Limb (tissue), 2 donors: ENCODE data around the gene ETS1.

Experiments used
- DNase-seq, 2 donors: peaks; one replicate each; pipeline ENCODE4 v3.0.0-alpha.2; 2016; ENCODE audit errors: extremely low spot score in 2 of 2

ETS1 gene

GRCh38 chr11:128520888-128521681 lies 66.3 kb downstream of the ETS1 start:
- no peak for DNase-seq

DNA sequence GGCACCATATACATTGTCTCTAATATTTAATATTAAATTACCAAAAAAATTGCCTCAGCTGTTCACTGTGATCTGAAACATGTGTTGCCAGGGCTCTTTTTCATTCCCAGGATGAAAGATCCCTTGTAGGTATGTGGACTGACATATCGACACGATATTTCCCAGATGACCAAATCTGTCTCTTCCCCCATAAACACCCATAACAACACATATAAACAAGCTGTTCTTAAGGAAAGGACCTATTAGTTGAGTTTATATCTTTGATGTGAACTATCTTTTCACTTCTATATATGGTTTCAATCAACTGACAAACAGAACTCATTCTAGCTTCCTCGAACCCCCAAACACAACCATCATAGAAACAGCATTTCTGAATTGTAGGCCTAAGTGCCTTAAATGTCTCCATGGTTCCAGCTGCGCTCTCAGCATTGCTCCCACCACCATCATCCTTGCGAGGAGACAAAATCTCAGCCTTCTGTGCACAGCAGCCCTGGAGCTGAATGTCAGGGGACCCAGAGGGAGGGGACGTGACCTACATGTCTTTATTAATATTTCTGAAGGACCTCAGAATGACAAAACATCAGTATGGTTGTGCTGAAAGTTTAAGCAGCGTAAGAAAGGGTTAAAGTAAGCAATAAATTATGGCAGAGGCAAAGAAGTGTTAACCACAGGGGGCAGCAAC lies 67.0 kb downstream of the ETS1 start:
- DNase-seq = no peak

- no peak for DNase-seq
These were observed 68.0 kb downstream of the ETS1 start for GRCh38 chr11:128519338-128519737.

DNA sequence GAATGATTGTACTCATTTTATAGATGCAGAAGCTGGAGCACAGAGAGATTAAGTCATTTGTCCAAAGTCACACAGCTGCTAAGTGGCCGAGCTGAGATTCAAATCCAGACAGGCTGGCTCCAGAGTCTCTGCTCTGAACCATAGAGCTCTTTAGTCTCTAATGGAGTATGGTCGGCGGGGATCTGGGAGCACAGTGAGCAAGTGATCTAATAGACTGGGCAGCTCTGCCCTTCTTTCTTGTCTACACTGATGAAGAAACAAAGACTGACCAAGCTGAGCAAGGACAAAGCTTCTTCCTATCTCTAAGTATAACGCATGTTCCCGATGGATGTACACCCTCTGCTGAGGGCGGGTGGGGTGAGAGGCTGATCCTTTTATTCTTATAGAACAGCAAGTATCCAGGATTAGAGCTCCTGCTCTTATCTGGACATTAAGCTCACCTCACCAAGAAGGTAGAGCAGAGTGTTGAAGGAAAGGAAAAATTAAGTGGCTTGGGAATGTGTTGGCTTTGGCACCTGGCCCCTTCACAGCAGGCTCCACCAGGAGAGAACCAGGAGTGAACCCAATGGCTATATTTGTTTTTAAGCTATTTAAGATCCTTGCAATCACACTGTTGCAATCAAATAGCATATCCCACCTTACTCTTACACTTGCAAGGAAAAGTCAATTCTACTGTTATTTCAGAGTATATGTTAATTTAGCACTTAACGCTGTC lies 68.7 kb downstream of the ETS1 start:
- no peak for DNase-seq

- DNase-seq = no peak
These were observed 69.7 kb downstream of the ETS1 start for GRCh38 chr11:128517451-128518230.

GRCh38 chr11:128516886-128517285 lies 70.5 kb downstream of the ETS1 start:
- no peak for DNase-seq

DNA sequence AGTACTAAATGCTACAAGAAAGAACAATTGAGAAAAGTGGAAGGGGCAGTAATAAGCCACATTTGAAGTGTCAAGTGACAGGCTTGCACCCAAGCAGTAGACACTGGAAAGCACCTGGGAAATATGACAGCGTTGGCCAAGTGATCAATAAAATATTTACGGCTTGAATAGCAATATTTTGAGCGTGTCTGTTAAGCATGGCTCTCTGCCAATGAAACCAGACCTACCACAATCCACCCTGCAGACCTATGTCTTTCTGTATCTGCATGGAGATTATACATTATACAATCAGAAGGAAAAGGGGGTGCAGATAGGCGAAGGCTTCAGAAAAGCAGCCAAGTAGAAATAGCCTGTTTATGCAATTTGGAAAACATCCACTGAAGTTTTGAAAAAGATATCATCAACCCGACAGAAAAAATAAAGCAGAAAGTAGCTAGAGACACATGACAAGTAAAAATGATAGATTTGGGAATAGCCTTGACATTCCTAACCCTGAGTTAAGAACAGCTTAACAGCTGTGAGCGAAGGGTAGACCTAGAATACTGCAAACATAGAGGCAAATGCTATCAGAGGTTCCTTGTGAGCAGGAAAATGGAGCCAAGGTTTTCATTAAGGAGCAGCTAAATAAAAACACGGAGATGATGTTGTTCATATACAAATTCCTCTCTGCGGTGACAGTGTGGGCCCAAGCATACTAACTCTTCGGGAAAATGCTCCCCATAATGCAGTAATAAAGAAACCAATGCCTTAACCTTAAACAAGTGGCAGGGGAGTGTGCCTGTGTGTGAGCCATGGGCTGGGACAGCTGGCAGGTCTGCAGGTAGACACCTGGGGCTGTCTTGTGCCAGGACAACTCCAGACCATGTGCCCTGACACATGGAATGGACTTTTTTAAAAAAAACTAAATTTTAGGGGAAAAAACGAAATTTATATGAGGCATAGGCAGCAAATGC lies 71.3 kb downstream of the ETS1 start:
- DNase-seq = no peak

- no peak for DNase-seq
These were observed 72.3 kb downstream of the ETS1 start for GRCh38 chr11:128515086-128515485.

GRCh38 chr11:128513915-128514681 lies 73.3 kb downstream of the ETS1 start:
- DNase-seq = no peak

- no peak for DNase-seq
These were observed 74.8 kb downstream of the ETS1 start for GRCh38 chr11:128512474-128512996.

GRCh38 chr11:128511712-128512111 lies 75.6 kb downstream of the ETS1 start:
- no peak for DNase-seq

- DNase-seq = no peak
These were observed 77.6 kb downstream of the ETS1 start for GRCh38 chr11:128509621-128510389.

- no peak for DNase-seq
These were observed 78.4 kb downstream of the ETS1 start for GRCh38 chr11:128508770-128509510.

DNA sequence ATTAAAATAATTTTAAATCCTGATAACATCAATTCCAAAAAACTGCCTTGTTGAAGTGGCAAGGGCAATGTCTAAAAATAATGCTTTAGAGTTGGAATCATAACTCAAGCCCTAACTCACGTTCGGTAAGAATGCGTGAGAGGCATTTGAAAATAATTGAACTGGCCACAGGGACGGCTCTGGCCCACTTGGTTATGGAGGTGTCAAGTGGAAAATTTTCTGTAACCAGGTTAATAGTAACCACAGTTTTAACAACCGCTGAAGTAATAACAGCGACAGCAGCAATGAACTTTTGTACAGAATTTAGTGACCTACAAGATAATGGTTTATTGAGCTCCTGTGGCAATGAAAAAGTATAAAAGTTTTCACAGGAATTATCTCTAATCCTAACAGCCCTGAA lies 79.4 kb downstream of the ETS1 start:
- no peak for DNase-seq

DNA sequence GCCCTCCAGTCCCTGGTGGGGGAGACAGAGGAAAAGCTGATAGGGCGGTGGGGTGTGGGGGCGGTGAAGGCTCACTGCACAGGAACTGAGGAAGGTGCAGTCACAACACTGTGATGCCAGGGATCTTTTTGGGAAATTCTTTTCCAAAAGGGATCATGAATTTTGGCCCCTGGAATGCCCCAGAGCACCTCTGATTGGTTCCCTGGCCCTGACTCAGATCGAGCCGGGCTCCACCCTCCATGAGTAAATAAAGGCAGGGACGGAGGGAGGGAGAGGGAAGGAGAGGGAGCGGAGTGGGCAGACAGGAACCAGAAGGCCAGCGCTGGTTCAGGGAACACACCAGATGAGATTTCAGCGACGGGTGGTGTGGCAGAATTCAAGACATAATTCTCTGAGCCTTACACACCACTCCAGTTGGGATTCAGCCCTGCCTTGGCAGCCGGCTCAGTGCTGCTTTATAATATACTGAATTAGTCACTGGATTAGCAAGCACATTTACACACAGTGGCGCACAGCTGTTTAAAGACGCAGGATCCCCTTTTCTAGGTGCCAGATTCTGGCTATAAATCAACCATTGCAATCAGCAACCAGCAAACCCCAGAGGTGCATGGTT lies 80.3 kb downstream of the ETS1 start:
- peak; percentile 61 to 79 for DNase-seq

- DNase-seq = no peak
These were observed 81.0 kb downstream of the ETS1 start for GRCh38 chr11:128506356-128506755.

DNA sequence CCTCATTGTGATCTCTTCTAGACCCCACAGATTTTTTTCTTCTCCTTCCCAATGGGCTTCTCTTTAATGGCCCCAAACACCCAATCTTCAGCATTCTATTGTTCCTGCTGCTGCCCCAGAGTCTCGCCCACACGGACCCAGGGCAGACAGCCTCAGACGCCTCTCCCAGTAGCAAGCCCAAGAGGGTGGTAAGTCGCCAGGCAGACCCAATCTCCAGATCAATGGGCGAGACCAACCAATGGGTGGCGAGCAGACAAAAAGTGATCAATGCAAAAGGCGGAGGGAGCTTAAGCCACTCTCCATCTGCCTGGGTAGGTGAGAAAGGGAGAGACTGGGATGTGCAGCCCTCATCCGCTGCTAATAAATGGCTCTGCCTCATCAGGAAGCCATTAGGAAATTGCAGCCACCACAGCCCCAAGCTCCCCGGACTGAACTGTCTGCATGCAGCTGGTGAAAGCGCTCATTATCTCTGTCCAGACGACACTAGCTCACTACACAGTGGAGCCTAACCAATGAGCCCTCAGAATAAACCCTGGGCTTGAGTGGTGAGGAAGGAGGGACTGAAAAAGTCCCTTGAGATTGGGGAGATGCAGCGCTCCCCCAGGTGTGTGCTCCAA lies 81.8 kb downstream of the ETS1 start:
- no peak for DNase-seq
